ENCODE data around the gene ITGA5.

Gene ITGA5

DNA sequence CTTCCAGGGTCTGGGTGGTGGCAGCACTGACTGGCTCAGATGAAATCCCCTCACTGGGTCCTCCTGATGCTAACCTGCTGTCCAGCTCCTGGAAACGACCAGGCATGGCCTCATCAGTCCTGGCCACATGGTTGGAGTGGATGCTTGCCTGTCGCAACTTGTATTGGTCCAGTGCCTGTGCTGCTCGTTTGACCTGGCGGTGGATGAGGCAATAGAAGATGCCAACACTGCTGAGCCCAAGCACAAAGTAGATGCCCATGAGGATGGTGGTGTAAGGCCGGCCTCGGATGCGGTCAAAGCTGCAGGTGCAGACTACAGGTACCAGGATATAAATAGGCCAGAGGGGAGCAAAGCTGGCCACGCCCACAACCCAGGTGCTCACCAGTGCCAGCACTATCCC lies 56.0 kb downstream of the ITGA5 start:
- TF ChIP-seq CTCF (IDR thresholded peaks at IDR 0.05; ENCODE audit: insufficient read depth, missing control alignments), result no peak
- no peak for DNase-seq (ENCODE audit: insufficient read length, low spot score)
- no peak for FAIRE-seq

- peak; percentile 99 for TF ChIP-seq CTCF (IDR thresholded peaks at IDR 0.05; ENCODE audit: insufficient read depth, missing control alignments)
- DNase-seq (ENCODE audit: insufficient read length, low spot score), result peak; percentile 51
- FAIRE-seq, result no peak
These were observed 58.2 kb downstream of the ITGA5 start for GRCh38 chr12:54360717-54361456.

DNA sequence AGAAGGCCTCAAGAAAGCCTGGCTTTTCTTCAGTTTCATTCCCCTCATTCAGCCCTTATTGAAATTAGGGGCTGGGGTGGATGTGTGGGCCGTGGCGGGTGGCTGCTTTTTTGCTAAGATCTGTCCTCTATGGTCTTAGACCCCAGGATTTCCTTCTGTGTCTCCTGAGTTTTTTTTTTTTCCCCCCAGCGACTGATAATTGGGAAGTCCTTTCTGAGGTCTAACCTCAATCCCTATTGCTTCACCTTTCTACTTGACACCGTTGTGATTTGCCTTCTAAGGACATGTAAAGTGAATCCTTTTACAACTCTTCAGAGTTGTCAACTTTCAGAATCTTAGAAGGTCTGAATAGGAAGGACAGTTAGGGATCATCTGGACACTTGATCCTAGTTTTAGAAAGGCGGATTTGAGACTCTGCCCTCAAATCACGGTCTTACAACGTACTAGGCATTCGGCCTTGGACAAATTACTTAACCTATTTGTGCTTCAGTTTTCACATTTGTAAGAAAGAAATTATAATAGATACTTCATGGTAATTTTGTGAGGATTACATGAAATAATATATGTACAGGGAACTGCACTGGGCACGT lies 59.2 kb downstream of the ITGA5 start:
- FAIRE-seq, result no peak

DNA sequence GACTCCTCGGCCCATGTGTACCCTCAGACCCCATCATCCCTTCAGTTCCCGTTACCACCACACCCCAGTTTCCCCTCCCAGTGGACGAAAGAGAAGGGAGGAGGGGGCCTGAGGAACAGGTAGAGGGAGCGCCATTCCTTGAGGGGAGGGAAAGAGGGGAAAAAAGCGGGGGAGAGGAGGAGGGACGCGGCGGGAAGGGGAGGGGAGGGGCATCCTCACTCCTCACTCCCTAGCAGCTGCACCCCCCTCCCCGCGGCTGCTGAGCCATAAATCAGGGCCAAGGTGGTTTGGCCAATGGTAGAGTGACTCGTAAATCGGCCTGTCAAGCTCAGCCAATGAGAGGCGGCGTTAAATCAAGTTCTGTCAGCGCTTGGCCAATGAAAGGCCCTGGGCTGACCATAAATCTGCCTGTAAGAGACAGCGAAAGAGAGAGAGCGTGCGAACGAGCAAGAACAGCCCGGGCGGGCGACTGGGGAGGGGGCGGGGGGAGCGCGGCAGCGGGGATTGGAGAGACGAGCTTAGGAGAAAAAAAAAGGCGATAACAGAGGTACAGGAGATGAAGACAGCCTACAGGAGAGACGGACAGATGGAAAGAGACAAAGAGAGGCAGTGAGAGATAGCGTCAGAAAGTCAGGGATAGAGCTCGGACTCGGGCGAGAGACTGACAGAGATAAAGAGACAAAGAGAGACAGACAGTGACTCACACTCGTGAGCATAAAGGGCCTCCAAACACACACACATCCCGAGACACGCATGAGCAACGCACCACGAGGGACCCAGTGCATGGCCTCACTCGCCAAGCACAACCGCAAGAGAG lies 59.9 kb downstream of the ITGA5 start:
- FAIRE-seq (no peak), DNase-seq (ENCODE audit: insufficient read length, low spot score) (peak; percentile 75)
- TF ChIP-seq CTCF (IDR thresholded peaks at IDR 0.05; ENCODE audit: insufficient read depth, missing control alignments), result no peak

More for the DNA sequence above, 59.2 kb downstream of the ITGA5 start:
- no peak for DNase-seq (ENCODE audit: insufficient read length, low spot score)
- TF ChIP-seq CTCF (IDR thresholded peaks at IDR 0.05; ENCODE audit: insufficient read depth, missing control alignments), result no peak

DNA sequence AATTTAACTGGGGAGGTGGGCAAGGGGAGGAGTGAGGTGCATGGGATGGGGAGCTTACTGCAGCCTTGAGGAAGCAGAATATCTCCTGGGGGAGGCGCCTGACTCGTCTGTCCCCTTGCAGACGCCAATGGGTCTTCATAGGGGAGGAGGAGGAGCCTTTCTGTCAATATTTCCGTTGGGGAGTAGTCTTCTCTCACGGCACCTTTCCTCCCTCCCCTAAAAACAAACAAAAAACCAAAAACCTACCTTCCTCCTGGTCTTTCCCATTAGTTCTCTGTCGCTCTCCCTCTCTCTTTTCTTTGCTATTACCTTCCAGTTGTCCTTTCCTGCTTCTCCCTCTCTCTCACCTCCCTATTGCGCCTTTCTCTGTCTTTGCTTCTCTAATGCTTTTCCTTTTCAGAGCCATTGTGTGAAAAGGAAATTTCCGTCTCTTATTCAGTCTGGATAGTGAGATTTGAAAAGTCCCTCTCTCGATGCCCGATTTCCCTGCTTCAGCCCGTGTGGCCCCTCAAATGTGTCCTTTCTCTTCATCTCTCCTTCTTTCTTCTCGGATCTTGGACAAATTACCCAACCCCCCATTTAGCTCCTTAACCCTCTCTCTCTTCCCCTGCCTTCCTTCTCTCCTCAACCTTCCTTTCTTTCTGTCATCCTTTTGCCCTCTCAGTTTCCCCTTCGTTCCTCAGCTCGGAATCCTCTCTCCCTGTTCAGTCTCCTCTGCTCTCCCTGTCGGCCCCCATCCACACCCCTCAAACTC lies 60.7 kb downstream of the ITGA5 start:
- DNase-seq (ENCODE audit: insufficient read length, low spot score) (no peak), FAIRE-seq (no peak)
- TF ChIP-seq CTCF (IDR thresholded peaks at IDR 0.05; ENCODE audit: insufficient read depth, missing control alignments), result no peak

GRCh38 chr12:54357506-54358190 lies 61.4 kb downstream of the ITGA5 start:
- no peak for TF ChIP-seq CTCF (IDR thresholded peaks at IDR 0.05; ENCODE audit: insufficient read depth, missing control alignments)
- FAIRE-seq, result no peak
- DNase-seq (ENCODE audit: insufficient read length, low spot score), result no peak

All from D721Med (cell line).